GM11168 (cell line): ENCODE results near the gene PSMB1.
"Not testable (repeated sequence)": the region's sequence is repeated elsewhere in the genome, so short reads cannot be mapped to it uniquely, and the experiment has no call there.

Experiments
- in situ Hi-C: fragments of 300-500 bp; cut with MboI; formaldehyde crosslinking; loops from one replicate; pipeline ENCODE4 v1.12.0; 2022; ENCODE audit warnings: low sequenced_read_pairs; ENCODE audit not compliant: unreplicated experiment

Gene PSMB1

DNA sequence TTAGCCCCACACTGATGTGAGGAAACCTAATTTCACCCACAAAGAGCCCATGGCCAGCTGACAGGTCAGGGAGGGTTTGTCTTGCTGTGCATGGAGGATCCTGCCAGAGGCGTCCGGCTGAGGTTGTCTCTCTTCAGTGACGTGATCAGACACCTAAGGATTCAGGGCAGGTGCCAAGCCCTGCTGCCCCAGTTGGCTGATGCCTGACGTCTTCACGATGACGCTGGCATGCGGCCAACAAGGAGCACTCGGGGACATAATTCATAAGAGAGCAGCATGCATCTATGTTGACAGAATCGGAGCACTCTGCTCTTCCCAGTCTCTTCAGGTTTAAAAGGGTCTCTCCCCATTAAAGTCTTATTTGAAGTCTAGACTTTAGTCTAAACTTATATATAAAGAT, 47.8 kb downstream of the PSMB1 start:
- in situ Hi-C loops: no loop called here

GRCh38 chr6:170504479-170504878, 48.6 kb downstream of the PSMB1 start:
- in situ Hi-C loops: no loop called here

DNA sequence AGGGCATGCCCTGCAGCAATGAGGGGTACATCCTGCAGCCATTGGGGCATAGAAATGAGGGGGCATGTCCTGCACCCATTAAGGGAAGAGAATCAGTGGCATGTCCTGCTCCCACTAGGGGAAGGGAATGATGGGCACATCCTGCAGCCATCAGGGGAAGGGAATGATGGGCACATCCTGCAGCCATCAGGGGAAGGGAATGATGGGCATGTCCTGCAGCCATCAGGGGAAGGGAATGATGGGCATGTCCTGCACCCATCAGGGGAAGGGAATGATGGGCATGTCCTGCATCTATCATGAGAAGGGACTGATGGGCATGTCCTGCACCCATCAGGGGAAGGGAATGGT, 49.7 kb downstream of the PSMB1 start:
- in situ Hi-C loops: no loop called here

DNA sequence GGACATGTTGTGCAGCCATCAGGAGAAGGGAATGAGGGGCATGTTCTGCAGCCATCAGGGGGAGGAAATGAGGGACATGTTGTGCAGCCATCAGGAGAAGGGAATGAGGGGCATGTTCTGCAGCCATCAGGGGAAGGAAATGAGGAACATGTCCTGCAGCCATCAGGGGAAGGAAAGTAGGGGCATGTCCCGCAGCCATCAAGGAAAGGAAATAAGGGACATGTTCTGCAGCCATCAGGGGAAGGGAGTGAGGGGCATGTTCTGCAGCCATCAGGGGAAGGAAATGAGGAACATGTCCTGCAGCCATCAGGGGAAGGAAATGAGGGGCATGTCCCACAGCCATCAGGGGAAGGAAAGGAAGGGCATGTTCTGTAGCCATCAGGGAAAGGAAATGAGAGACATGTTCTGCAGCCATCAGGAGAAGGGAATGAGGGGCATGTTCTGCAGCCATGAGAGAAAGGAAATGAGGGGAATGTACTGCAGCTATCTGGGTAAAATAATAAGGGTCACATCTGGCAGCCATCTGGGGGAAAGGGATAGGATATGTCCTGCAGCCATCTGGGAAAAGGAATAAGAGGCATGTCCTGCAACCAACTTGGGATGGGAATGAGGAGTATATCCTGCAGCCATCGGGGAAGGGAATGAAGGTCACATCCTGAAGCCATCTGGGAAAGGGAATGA, 50.2 kb downstream of the PSMB1 start:
- in situ Hi-C loops: not testable (repeated sequence)

DNA sequence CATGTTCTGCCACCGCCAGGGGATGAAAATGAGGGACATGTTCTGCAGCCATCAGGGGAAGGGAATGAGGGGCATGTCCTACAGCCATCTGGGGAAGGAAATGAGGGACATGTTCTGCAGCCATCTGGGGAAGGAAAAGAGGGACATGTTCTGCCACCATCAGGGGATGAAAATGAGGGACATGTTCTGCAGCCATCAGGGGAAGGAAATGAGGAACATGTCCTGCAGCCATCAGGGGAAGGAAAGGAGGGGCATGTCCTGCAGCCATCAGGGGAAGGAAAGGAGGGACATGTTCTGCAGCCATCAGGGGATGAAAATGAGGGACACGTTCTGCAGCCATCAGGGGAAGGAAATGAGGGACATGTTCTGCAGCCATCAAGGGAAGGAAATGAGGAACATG, 50.8 kb downstream of the PSMB1 start:
- in situ Hi-C loops: not testable (repeated sequence)

DNA sequence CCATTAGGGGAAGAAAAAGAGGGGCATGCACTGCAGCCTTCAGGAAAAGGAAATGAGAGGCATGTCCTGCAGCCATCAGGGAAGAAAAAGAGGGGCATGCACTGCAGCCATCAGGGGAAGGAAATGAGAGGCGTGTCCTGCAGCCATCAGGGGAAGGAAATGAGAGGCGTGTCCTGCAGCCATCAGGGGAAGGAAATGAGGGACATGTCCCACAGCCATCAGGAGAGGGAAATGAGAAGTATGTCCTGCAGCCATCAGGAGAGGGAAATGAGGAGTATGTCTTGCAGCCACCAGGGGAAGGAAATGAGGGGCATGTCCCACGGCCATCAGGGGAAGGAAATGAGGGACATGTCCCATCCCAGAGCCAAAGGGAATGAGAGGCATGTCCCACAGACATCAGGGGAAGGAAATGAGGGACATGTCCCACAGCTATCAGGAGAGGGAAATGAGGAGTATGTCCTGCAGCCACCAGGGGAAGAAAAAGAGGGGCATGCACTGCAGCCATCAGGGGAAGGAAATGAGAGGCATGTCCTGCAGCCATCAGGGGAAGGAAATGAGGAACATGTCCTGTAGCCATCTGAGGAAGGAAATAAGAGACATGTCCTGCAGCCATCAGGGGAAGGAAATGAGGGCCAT, 52.0 kb downstream of the PSMB1 start:
- in situ Hi-C loops: no loop called here

DNA sequence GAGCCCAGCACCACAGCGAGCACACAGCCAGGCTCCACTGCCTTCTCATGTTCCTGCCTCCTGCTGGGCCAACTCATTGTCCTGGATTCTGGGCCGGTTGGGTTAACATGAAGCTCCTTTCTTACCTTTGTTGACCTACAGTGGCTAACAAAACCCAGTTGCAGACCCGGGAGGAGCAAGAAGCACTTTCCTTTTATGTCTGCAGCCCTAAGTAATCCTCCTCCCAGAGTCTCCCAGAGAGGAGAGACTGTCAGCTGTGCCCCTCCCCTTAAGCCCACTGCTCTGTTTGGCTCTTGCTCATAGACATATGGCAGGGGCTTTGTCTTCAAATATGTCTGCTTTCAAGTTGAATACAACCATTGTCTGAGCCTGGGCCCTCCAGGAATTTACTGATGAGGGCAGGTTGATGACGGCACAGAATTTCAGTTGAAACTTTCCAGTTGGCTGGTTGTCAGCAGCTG, 55.2 kb downstream of the PSMB1 start:
- in situ Hi-C loops: no loop called here

DNA sequence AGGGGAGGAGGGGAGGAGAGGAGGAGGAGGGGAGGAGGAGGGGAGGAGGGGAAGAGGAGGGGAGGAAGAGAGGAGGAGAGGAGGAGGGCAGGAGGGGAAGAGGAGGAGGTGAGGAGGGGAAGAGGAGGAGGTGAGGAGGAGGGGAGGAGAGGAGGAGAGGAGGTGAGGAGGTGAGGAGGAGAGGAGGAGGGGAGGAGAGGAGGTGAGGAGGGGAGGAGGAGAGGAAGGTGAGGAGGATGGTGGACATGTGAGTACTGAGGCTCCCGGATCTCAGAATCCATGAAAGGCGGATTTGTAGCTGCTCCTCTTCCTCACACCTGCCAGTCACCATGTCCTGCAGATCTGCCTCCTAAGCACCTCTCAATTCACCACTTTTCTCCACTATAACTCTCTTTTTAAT, 59.8 kb downstream of the PSMB1 start:
- in situ Hi-C loops: no loop called here

GRCh38 chr6:170490259-170490658, 62.8 kb downstream of the PSMB1 start:
- in situ Hi-C loops: no loop called here

DNA sequence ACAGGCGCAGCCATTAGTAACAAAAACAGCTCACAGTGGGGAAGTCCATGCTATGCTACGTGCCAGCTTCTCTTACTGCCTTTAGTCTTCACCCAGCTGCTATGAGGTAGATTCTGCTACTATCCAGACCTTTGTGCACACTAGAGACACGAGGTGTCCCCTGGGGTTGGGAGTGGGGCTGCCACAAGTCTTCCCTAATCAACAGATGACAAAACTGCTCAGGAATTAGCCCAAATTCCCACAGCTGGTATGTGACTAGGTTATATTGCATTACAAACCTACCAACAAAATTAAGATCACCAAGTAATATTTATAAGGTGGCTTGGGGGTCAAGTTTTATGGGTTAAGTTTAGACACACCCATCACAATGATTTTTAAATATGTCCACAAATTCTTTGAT, 63.3 kb downstream of the PSMB1 start:
- in situ Hi-C loops: no loop called here

DNA sequence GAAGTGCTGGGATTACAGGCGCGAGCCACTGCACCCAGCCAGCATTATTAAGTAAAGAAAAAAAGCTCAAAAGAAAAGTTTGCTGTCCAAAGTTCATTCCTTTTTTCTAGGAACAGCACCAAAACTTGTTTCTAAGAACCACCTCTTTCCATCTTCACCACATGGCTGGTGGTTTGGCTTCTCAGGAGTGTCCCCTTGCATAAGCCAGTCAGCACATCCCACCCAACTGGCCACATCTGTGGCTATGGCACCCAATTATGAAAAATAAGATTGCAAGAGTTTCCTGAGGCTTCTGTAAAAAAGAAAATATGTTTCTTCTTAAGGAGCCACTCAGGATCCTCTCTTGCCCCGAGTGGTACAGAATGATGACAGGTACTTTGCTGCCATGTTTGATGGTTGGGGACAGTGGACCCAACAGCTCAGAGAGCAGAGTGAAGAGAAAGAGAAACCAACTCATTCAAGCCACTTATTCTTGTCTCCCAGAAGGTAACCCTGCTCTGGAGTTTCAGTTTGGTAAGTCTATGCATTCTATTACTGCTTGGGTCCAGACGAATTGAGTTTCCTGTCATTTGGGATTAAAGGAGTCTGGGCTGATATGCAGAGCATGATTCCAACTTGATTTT, 65.3 kb downstream of the PSMB1 start:
- in situ Hi-C loops: no loop called here

GRCh38 chr6:170485159-170485558, 67.9 kb downstream of the PSMB1 start:
- in situ Hi-C loops: no loop called here
